GM12875 (cell line): Measurements from ENCODE around the gene SCARF1.

Experiments used
- H3K4me3 ChIP-seq: one replicate; pipeline ENCODE4 v1.5.1; 2011; ENCODE audit warnings: low read depth, low read length, control low read depth
- CTCF ChIP-seq: IDR thresholded peaks from 2 replicates; pipeline ENCODE4 v1.5.1; 2011; ENCODE audit warnings: low read depth, mild to moderate bottlenecking, control low read depth, inconsistent platforms, low read length, moderate library complexity, borderline replicate concordance; ENCODE audit not compliant: insufficient read depth

The SCARF1 gene

GRCh38 chr17:1591474-1592090 lies 54.0 kb downstream of the SCARF1 start:
- H3K4me3 ChIP-seq = no peak overlapping the region

GRCh38 chr17:1590747-1591473 lies 54.6 kb downstream of the SCARF1 start:
- no peak overlapping the region for H3K4me3 ChIP-seq
- no peak for TF ChIP-seq CTCF

More at GRCh38 chr17:1591474-1592090, 54.0 kb downstream of the SCARF1 start:
- no peak for TF ChIP-seq CTCF

- no peak for TF ChIP-seq CTCF
- H3K4me3 ChIP-seq = no peak overlapping the region
Observed at GRCh38 chr17:1590029-1590746, 55.3 kb downstream of the SCARF1 start.

GRCh38 chr17:1588821-1589585 lies 56.5 kb downstream of the SCARF1 start:
- TF ChIP-seq CTCF = no peak

GRCh38 chr17:1584167-1584566 lies 61.4 kb downstream of the SCARF1 start:
- no peak overlapping the region for H3K4me3 ChIP-seq
- no peak for TF ChIP-seq CTCF

More at GRCh38 chr17:1588821-1589585, 56.5 kb downstream of the SCARF1 start:
- H3K4me3 ChIP-seq = no peak overlapping the region
